GM23248 (cell line): ENCODE measurements around the gene BMP10. TPM values are rescaled to one million over a fixed set of nuclear protein-coding genes. Genes with fewer than 3 reads are reported as not detected.

Source experiments
- DNase-seq: peaks from one replicate; pipeline ENCODE4 v3.0.0-alpha.2; 2015
- H2AFZ ChIP-seq: fragments of 200-600 bp; sonication (generic); 2 replicates; pipeline ENCODE4 v1.6.1; 2016; ENCODE audit warnings: antibody characterized with exemption
- H3F3A ChIP-seq: fragments of 200-600 bp; sonication (generic); 2 replicates; pipeline ENCODE4 v1.6.1; 2016; ENCODE audit warnings: mild to moderate bottlenecking, antibody characterized with exemption, mixed run types; ENCODE audit not compliant: insufficient read depth
- H3K27ac ChIP-seq: fragments of 200-600 bp; sonication (generic); 2 replicates; pipeline ENCODE4 v1.5.1; 2016; ENCODE audit warnings: mild to moderate bottlenecking
- H3K27me3 ChIP-seq: fragments of 200-600 bp; sonication (generic); replicated peaks from 2 replicates; pipeline ENCODE4 v1.6.1; 2016; ENCODE audit warnings: mild to moderate bottlenecking; ENCODE audit not compliant: insufficient read depth
- H3K36me3 ChIP-seq: fragments of 200-600 bp; sonication (generic); 2 replicates; pipeline ENCODE4 v1.6.1; 2016; ENCODE audit warnings: low read depth, mild to moderate bottlenecking
- H3K4me1 ChIP-seq: fragments of 200-600 bp; sonication (generic); 2 replicates; pipeline ENCODE4 v1.6.1; 2016; ENCODE audit warnings: mild to moderate bottlenecking; ENCODE audit not compliant: insufficient read depth
- H3K4me2 ChIP-seq: fragments of 200-600 bp; sonication (generic); one replicate; pipeline ENCODE4 v1.6.1; 2016; ENCODE audit warnings: mild to moderate bottlenecking; ENCODE audit not compliant: unreplicated experiment
- H3K4me3 ChIP-seq: fragments of 200-600 bp; sonication (generic); 2 replicates; pipeline ENCODE4 v1.5.1; 2016; ENCODE audit warnings: mild to moderate bottlenecking
- H3K79me2 ChIP-seq: fragments of 200-600 bp; sonication (generic); 2 replicates; pipeline ENCODE4 v1.6.1; 2016; ENCODE audit warnings: mild to moderate bottlenecking; ENCODE audit not compliant: insufficient read depth
- H3K9ac ChIP-seq: fragments of 200-600 bp; sonication (generic); 2 replicates; pipeline ENCODE4 v1.6.1; 2016; ENCODE audit warnings: mild to moderate bottlenecking
- H3K9me2 ChIP-seq: fragments of 200-600 bp; sonication (generic); 2 replicates; pipeline ENCODE4 v1.6.1; 2016; ENCODE audit warnings: mixed run types, mild to moderate bottlenecking, moderate library complexity; ENCODE audit not compliant: insufficient read depth
- H3K9me3 ChIP-seq: fragments of 200-600 bp; sonication (generic); one replicate; pipeline ENCODE4 v1.6.1; 2017; ENCODE audit warnings: low read depth
- H4K20me1 ChIP-seq: fragments of 200-600 bp; sonication (generic); 2 replicates; pipeline ENCODE4 v1.6.0; 2016; ENCODE audit not compliant: insufficient read depth
- EZH2 ChIP-seq: fragments of 200-600 bp; sonication (generic); IDR thresholded peaks from 2 replicates; pipeline ENCODE4 v1.6.1; 2018; ENCODE audit warnings: antibody characterized with exemption, mild to moderate bottlenecking; ENCODE audit not compliant: insufficient read depth, poor library complexity, severe bottlenecking
- EZH2phosphoT487 ChIP-seq: fragments of 200-600 bp; sonication (generic); IDR thresholded peaks from 2 replicates; pipeline ENCODE4 v1.6.1; 2018; ENCODE audit warnings: antibody characterized with exemption, moderate library complexity, mild to moderate bottlenecking, low read depth; ENCODE audit not compliant: insufficient read depth
- WGBS, 2 experiments: methylation state at CpG; one replicate each; pipeline ENCODE4 v1.1.6; 2015 to 2017; ENCODE audit warnings: low lambda C conversion rate in 2 of 2, low coverage in 1 of 2; ENCODE audit errors: missing lambda C conversion rate in 2 of 2; 5-methylcytosine and 5-hydroxymethylcytosine counted together
- in situ Hi-C: fragments of 300-500 bp; cut with MboI; formaldehyde crosslinking; loops from 2 replicates; pipeline ENCODE4 v1.15.0; 2020
- polyA plus RNA-seq: library from polyadenylated mRNA; unstranded; fragments of >200 nt; fragmentation: Nextera tagmentation; extraction: Ambion mirVana; gene quantifications from 2 replicates; pipeline ENCODE4 v1.2.1, GENCODE V29; 2016
- total RNA-seq: library from RNA; depleted of rRNA; stranded (reverse); fragments of >200 nt; shearing (Covaris generic); gene quantifications from 2 replicates; pipeline ENCODE4 v1.2.3, GENCODE V29; 2014

The BMP10 gene
- total and polyA plus RNA-seq, 2 experiments from 2014 or later: not detected

- no peaks in the 10 kb centered on the region for H3K9me3 ChIP-seq
- no peaks in the 10 kb centered on the region for H3K36me3 ChIP-seq
- DNase-seq: no peak
- H3K4me3 ChIP-seq: no peak overlapping the region
- peaks cover 36% of the 10 kb centered on the region; the same call in 1 of the 2 replicates for H3K27me3 ChIP-seq
- H2AFZ ChIP-seq: no peak overlapping the region
- H3F3A ChIP-seq: no peaks in the 10 kb centered on the region
- H3K9me2 ChIP-seq: no peaks in the 10 kb centered on the region
- H4K20me1 ChIP-seq: no peaks in the 10 kb centered on the region
- WGBS, 2 experiments: 40 to 45% methylated on average over 6 of the region's 6 CpGs
- no peak overlapping the region for H3K9ac ChIP-seq
- no peak for TF ChIP-seq EZH2phosphoT487
- no peak for TF ChIP-seq EZH2
- H3K4me1 ChIP-seq: no peaks in the 10 kb centered on the region
- in situ Hi-C loops: no loop called here
- H3K4me2 ChIP-seq: no peak overlapping the region
- no peak overlapping the region for H3K27ac ChIP-seq
- no peaks in the 10 kb centered on the region for H3K79me2 ChIP-seq
Measured at GRCh38 chr2:68878071-68878711, 7.0 kb upstream of the BMP10 start.

- H3K79me2 ChIP-seq: no peaks in the 10 kb centered on the region
- TF ChIP-seq EZH2phosphoT487 (no peak), EZH2 (no peak)
- no peaks in the 10 kb centered on the region for H4K20me1 ChIP-seq
- no peak overlapping the region for H3K9ac ChIP-seq
- no peaks in the 10 kb centered on the region for H3F3A ChIP-seq
- H3K4me3 ChIP-seq: no peak overlapping the region
- no peak overlapping the region for H3K27ac ChIP-seq
- no peak overlapping the region for H3K4me2 ChIP-seq
- no peaks in the 10 kb centered on the region for H3K9me3 ChIP-seq
- DNase-seq: no peak
- 57 to 74% methylated on average over 3 of the region's 3 CpGs for WGBS, 2 experiments
- no peaks in the 10 kb centered on the region for H3K9me2 ChIP-seq
- in situ Hi-C loops: no loop called here
- no peak overlapping the region for H2AFZ ChIP-seq
- H3K36me3 ChIP-seq: no peaks in the 10 kb centered on the region
- peaks cover 26% of the 10 kb centered on the region; the same call in 1 of the 2 replicates for H3K27me3 ChIP-seq
- H3K4me1 ChIP-seq: no peaks in the 10 kb centered on the region
Measured at GRCh38 chr2:68877079-68877772, 6.0 kb upstream of the BMP10 start.

- Histone ChIP-seq H3K27ac (no peak overlapping the region), H3K4me2 (no peak overlapping the region), H4K20me1 (no peaks in the 10 kb centered on the region), H3K36me3 (no peaks in the 10 kb centered on the region), H3K4me3 (no peak overlapping the region), H2AFZ (no peak overlapping the region), H3K9me2 (no peaks in the 10 kb centered on the region), H3K9ac (no peak overlapping the region), H3F3A (no peaks in the 10 kb centered on the region), H3K79me2 (no peaks in the 10 kb centered on the region), H3K9me3 (no peaks in the 10 kb centered on the region), H3K4me1 (no peaks in the 10 kb centered on the region), H3K27me3 (peaks cover 16% of the 10 kb centered on the region)
- TF ChIP-seq EZH2phosphoT487: no peak
- TF ChIP-seq EZH2: no peak
- no peak for DNase-seq
- in situ Hi-C loops: no loop called here
- WGBS, 2 experiments: 32 to 34% methylated on average over 2 of the region's 2 CpGs
Measured at GRCh38 chr2:68870215-68870614, 982 bp downstream of the BMP10 start.

- Histone ChIP-seq H3K9me3 (no peaks in the 10 kb centered on the region), H3K27ac (no peak overlapping the region), H3F3A (no peaks in the 10 kb centered on the region), H3K9ac (no peak overlapping the region), H2AFZ (no peak overlapping the region), H3K4me3 (no peak overlapping the region), H3K27me3 (peaks cover 46% of the 10 kb centered on the region), H3K4me2 (no peak overlapping the region), H3K36me3 (no peaks in the 10 kb centered on the region), H3K79me2 (no peaks in the 10 kb centered on the region), H4K20me1 (no peaks in the 10 kb centered on the region), H3K4me1 (no peaks in the 10 kb centered on the region), H3K9me2 (no peaks in the 10 kb centered on the region)
- no peak for TF ChIP-seq EZH2phosphoT487
- no peak for TF ChIP-seq EZH2
- no peak for DNase-seq
- in situ Hi-C loops: no loop called here
Measured at GRCh38 chr2:68865108-68865507, 6.1 kb downstream of the BMP10 start.
